SJSA1 (cell line): ENCODE data around the gene MACO1. TPM values are rescaled to one million over a fixed set of nuclear protein-coding genes. Genes with fewer than 3 reads are reported as not detected.
"Not testable (repeated sequence)": the region's sequence is repeated elsewhere in the genome, so short reads cannot be mapped to it uniquely, and the experiment has no call there.

ENCODE experiments used
- DNase-seq, 2 experiments: peaks; one replicate each; pipeline ENCODE4 v3.0.0-alpha.2; 2015 to 2020; ENCODE audit warnings: low spot score in 2 of 2, low read depth in 1 of 2
- H3K27ac ChIP-seq: fragments of 250-450 bp; sonication (Bioruptor Pico); 2 replicates; pipeline ENCODE4 v1.5.1; 2020; ENCODE audit warnings: mild to moderate bottlenecking, moderate library complexity
- H3K27me3 ChIP-seq: fragments of 250-450 bp; sonication (Bioruptor Pico); replicated peaks from 2 replicates; pipeline ENCODE4 v1.5.1; 2020; ENCODE audit warnings: mild to moderate bottlenecking, moderate library complexity
- H3K36me3 ChIP-seq: fragments of 250-450 bp; sonication (Bioruptor Pico); 2 replicates; pipeline ENCODE4 v1.5.1; 2020; ENCODE audit warnings: mild to moderate bottlenecking
- H3K4me1 ChIP-seq: fragments of 250-450 bp; sonication (Bioruptor Pico); replicated peaks from 2 replicates; pipeline ENCODE4 v1.6.1; 2021; ENCODE audit warnings: mild to moderate bottlenecking
- H3K4me3 ChIP-seq: fragments of 250-450 bp; sonication (Bioruptor Pico); 2 replicates; pipeline ENCODE4 v1.5.1; 2020; ENCODE audit warnings: mild to moderate bottlenecking
- H3K9me3 ChIP-seq: fragments of 250-450 bp; sonication (Bioruptor Pico); replicated peaks from 2 replicates; pipeline ENCODE4 v1.5.1; 2020; ENCODE audit warnings: mild to moderate bottlenecking
- total RNA-seq: library from RNA; depleted of rRNA; stranded (reverse); fragments of >200 nt; shearing (Covaris generic); gene quantifications from 2 replicates; pipeline ENCODE4 v1.2.3, GENCODE V29; 2014

MACO1 gene
- total RNA-seq, 1 experiment from 2014 or later, result 17.6 TPM

- H3K36me3 ChIP-seq, result peaks cover 5% of the 10 kb centered on the region; the same call in 1 of the 2 replicates
- no peak for DNase-seq
Observed at GRCh38 chr1:25432749-25433388, 2.2 kb downstream of the MACO1 start.

GRCh38 chr1:25433389-25434186 is 2.9 kb downstream of the MACO1 start:
- DNase-seq, result no peak
- H3K27me3 ChIP-seq, result no peaks in the 10 kb centered on the region
- peaks cover 5% of the 10 kb centered on the region; the same call in 1 of the 2 replicates for H3K36me3 ChIP-seq
- no peak overlapping the region for H3K4me3 ChIP-seq
- H3K4me1 ChIP-seq, result peaks cover 20% of the 10 kb centered on the region
- no peaks in the 10 kb centered on the region for H3K9me3 ChIP-seq
- H3K27ac ChIP-seq, result no peak overlapping the region

More at GRCh38 chr1:25432749-25433388, 2.2 kb downstream of the MACO1 start:
- Histone ChIP-seq H3K27me3 (no peaks in the 10 kb centered on the region), H3K27ac (no peak overlapping the region), H3K9me3 (no peaks in the 10 kb centered on the region), H3K4me3 (no peak overlapping the region), H3K4me1 (peaks cover 20% of the 10 kb centered on the region)

GRCh38 chr1:25435397-25436108 is 4.9 kb downstream of the MACO1 start:
- no peaks in the 10 kb centered on the region for H3K9me3 ChIP-seq
- peaks cover 3% of the 10 kb centered on the region; the same call in 1 of the 2 replicates for H3K36me3 ChIP-seq
- H3K27ac ChIP-seq, result no peak overlapping the region
- no peak overlapping the region for H3K4me3 ChIP-seq
- peaks cover 15% of the 10 kb centered on the region for H3K4me1 ChIP-seq
- no peaks in the 10 kb centered on the region for H3K27me3 ChIP-seq
- no peak for DNase-seq

- H3K4me3 ChIP-seq, result no peak overlapping the region
- H3K9me3 ChIP-seq, result no peaks in the 10 kb centered on the region
- no peak overlapping the region for H3K27ac ChIP-seq
- no peak for DNase-seq
- no peaks in the 10 kb centered on the region for H3K27me3 ChIP-seq
- H3K4me1 ChIP-seq, result peaks cover 6% of the 10 kb centered on the region; the same call in 1 of the 2 replicates
- H3K36me3 ChIP-seq, result no peaks in the 10 kb centered on the region
Observed at GRCh38 chr1:25437672-25438071, 7.0 kb downstream of the MACO1 start.

- H3K9me3 ChIP-seq, result no peaks in the 10 kb centered on the region
- no peaks in the 10 kb centered on the region for H3K36me3 ChIP-seq
- no peaks in the 10 kb centered on the region for H3K27me3 ChIP-seq
- no peak overlapping the region for H3K27ac ChIP-seq
- H3K4me1 ChIP-seq, result no peaks in the 10 kb centered on the region
- H3K4me3 ChIP-seq, result no peak overlapping the region
- DNase-seq, result no peak
Observed at GRCh38 chr1:25439287-25439686, 8.6 kb downstream of the MACO1 start.

- Histone ChIP-seq H3K27me3 (no peaks in the 10 kb centered on the region), H3K27ac (no peak overlapping the region), H3K36me3 (peaks cover 3% of the 10 kb centered on the region), H3K4me1 (no peaks in the 10 kb centered on the region), H3K9me3 (no peaks in the 10 kb centered on the region), H3K4me3 (no peak overlapping the region)
- no peak for DNase-seq
Observed at GRCh38 chr1:25442178-25442577, 11.5 kb downstream of the MACO1 start.

- H3K4me1 ChIP-seq, result no peaks in the 10 kb centered on the region
- no peak overlapping the region for H3K4me3 ChIP-seq
- H3K36me3 ChIP-seq, result peaks cover 8% of the 10 kb centered on the region
- no peaks in the 10 kb centered on the region for H3K27me3 ChIP-seq
- no peaks in the 10 kb centered on the region for H3K9me3 ChIP-seq
- no peak for DNase-seq
- no peak overlapping the region for H3K27ac ChIP-seq
Observed at GRCh38 chr1:25443030-25443699, 12.5 kb downstream of the MACO1 start.

- peaks cover 17% of the 10 kb centered on the region for H3K36me3 ChIP-seq
- not testable (repeated sequence) for H3K4me3 ChIP-seq, H3K27ac ChIP-seq, H3K27me3 ChIP-seq, H3K4me1 ChIP-seq, DNase-seq, H3K9me3 ChIP-seq
Observed at GRCh38 chr1:25444604-25445003, 13.9 kb downstream of the MACO1 start.

GRCh38 chr1:25445993-25446538 is 15.4 kb downstream of the MACO1 start:
- H3K27ac ChIP-seq, result no peak overlapping the region
- no peaks in the 10 kb centered on the region for H3K4me1 ChIP-seq
- H3K27me3 ChIP-seq, result no peaks in the 10 kb centered on the region
- DNase-seq, result no peak
- H3K9me3 ChIP-seq, result no peaks in the 10 kb centered on the region
- H3K4me3 ChIP-seq, result no peak overlapping the region
- H3K36me3 ChIP-seq, result peaks cover 19% of the 10 kb centered on the region

GRCh38 chr1:25447547-25447946 is 16.9 kb downstream of the MACO1 start:
- no peaks in the 10 kb centered on the region for H3K27me3 ChIP-seq
- peaks cover 19% of the 10 kb centered on the region for H3K36me3 ChIP-seq
- no peak overlapping the region for H3K4me3 ChIP-seq
- no peaks in the 10 kb centered on the region for H3K4me1 ChIP-seq
- H3K27ac ChIP-seq, result no peak overlapping the region
- DNase-seq, result no peak
- no peaks in the 10 kb centered on the region for H3K9me3 ChIP-seq

GRCh38 chr1:25450891-25451290 is 20.2 kb downstream of the MACO1 start:
- Histone ChIP-seq H3K9me3 (no peaks in the 10 kb centered on the region), H3K4me3 (no peak overlapping the region), H3K36me3 (peaks cover 31% of the 10 kb centered on the region), H3K27me3 (no peaks in the 10 kb centered on the region), H3K4me1 (no peaks in the 10 kb centered on the region), H3K27ac (no peak overlapping the region)
- no peak for DNase-seq

GRCh38 chr1:25451908-25452307 is 21.2 kb downstream of the MACO1 start:
- Histone ChIP-seq H3K4me1 (no peaks in the 10 kb centered on the region), H3K27ac (no peak overlapping the region), H3K36me3 (peaks cover 36% of the 10 kb centered on the region), H3K4me3 (no peak overlapping the region), H3K27me3 (no peaks in the 10 kb centered on the region), H3K9me3 (no peaks in the 10 kb centered on the region)
- DNase-seq, result no peak

- DNase-seq, result no peak
- Histone ChIP-seq H3K4me1 (no peaks in the 10 kb centered on the region), H3K4me3 (no peak overlapping the region), H3K36me3 (peaks cover 49% of the 10 kb centered on the region), H3K9me3 (no peaks in the 10 kb centered on the region), H3K27me3 (no peaks in the 10 kb centered on the region), H3K27ac (no peak overlapping the region)
Observed at GRCh38 chr1:25456502-25456901, 25.8 kb downstream of the MACO1 start.
